HCT116 (cell line): Measurements from ENCODE around the gene IL9. TPM values are rescaled to one million over a fixed set of nuclear protein-coding genes. Genes with fewer than 3 reads are reported as not detected.

ENCODE experiments used
- ATAC-seq: fragments of 200-7000 bp; cut with Tn5 transposase; 2 replicates; pipeline ENCODE4 v1.9.1; 2020; ENCODE audit warnings: mild to moderate bottlenecking, moderate library complexity
- BruUV-seq: library from RNA; stranded (reverse); fragments of 400-500 nt; replicated peaks from 2 replicates; lab custom pipeline; 2021; lab: Mats Ljungman, UMichigan
- CTCF ChIA-PET: fragments of 300-600 bp; sonication (Branson Sonifier 250); formaldehyde crosslinking; loops from one replicate; lab custom pipeline; 2021; ENCODE audit warnings: antibody characterized with exemption; lab: Charles Lee
- POLR2A ChIA-PET: fragments of 300-600, 350-600 bp; sonication (Branson Sonifier 250); formaldehyde crosslinking; loops from one replicate; lab custom pipeline; 2021; ENCODE audit warnings: antibody characterized with exemption; lab: Charles Lee
- RAD21 ChIA-PET, 2 experiments: fragments of 300-600 bp; sonication (Branson Sonifier 250); formaldehyde crosslinking; loops; one replicate each; lab custom pipeline; 2023; ENCODE audit warnings: low total read pairs in 2 of 2; ENCODE audit not compliant: uncharacterized antibody in 2 of 2, unreplicated experiment in 2 of 2, low non-redundant PET in 1 of 2; lab: Charles Lee
- DNase-seq: peaks from one replicate; pipeline ENCODE4 v3.0.0-alpha.2; 2010; ENCODE audit warnings: low read depth, low spot score
- H2AFZ ChIP-seq: fragments of 200-600 bp; shearing (Covaris generic), sonication (generic); 2 replicates; pipeline ENCODE4 v1.6.1; 2017; ENCODE audit warnings: low read depth, mixed run types, mixed read lengths, antibody characterized with exemption, low read length; ENCODE audit not compliant: poor library complexity, severe bottlenecking
- H3K27ac ChIP-seq: 2 replicates; pipeline ENCODE4 v1.5.1; 2012; ENCODE audit warnings: low read depth, low read length
- H3K27me3 ChIP-seq: fragments of 200-600 bp; sonication (generic); 2 replicates; pipeline ENCODE4 v1.6.1; 2016; ENCODE audit warnings: mixed run types, low read length, mixed read lengths; ENCODE audit not compliant: insufficient read depth
- H3K36me3 ChIP-seq, 2 experiments: fragments of 200-500 bp in 1 of 2; fragments of 200-600 bp in 1 of 2; sonication (Bioruptor generic) in 1 of 2; sonication (generic) in 1 of 2; 2 replicates each; pipeline versions ENCODE4 v1.5.1 to v1.6.1; 2014 to 2016; ENCODE audit warnings: low read length in 2 of 2, inconsistent platforms in 1 of 2, mixed read lengths in 1 of 2, mixed run types in 1 of 2; ENCODE audit not compliant: insufficient read depth in 2 of 2, control insufficient read depth in 1 of 2
- H3K4me1 ChIP-seq, 2 experiments: fragments of 200-600 bp in 1 of 2; sonication (generic) in 1 of 2; 2 replicates each; pipeline versions ENCODE4 v1.5.1 to v1.6.1; 2012 to 2017; ENCODE audit warnings: low read length in 2 of 2, inconsistent platforms in 1 of 2, mild to moderate bottlenecking in 1 of 2, mixed read lengths in 1 of 2, mixed run types in 1 of 2, moderate library complexity in 1 of 2; ENCODE audit not compliant: insufficient read depth in 2 of 2, control insufficient read depth in 1 of 2
- H3K4me2 ChIP-seq: fragments of 200-600 bp; sonication (generic); 2 replicates; pipeline ENCODE4 v1.6.1; 2017; ENCODE audit warnings: mixed run types, low read length, mixed read lengths
- H3K4me3 ChIP-seq, 2 experiments: fragments of 200-600 bp in 1 of 2; sonication (generic) in 1 of 2; replicated peaks in 1 of 2; 2 replicates each; pipeline ENCODE4 v1.5.1; 2011 to 2016; ENCODE audit warnings: low read length in 2 of 2, control low read depth in 1 of 2, low read depth in 1 of 2, mild to moderate bottlenecking in 1 of 2, mixed read lengths in 1 of 2, mixed run types in 1 of 2
- H3K79me2 ChIP-seq: fragments of 200-600 bp; sonication (generic); 2 replicates; pipeline ENCODE4 v1.6.1; 2017; ENCODE audit warnings: mild to moderate bottlenecking, mixed run types, low read length, moderate library complexity, mixed read lengths; ENCODE audit not compliant: insufficient read depth
- H3K9ac ChIP-seq: fragments of 200-600 bp; sonication (generic); 2 replicates; pipeline ENCODE4 v1.6.1; 2016; ENCODE audit warnings: low read length, mixed read lengths
- H3K9me2 ChIP-seq: fragments of 200-600 bp; sonication (generic), shearing (Covaris generic); 2 replicates; pipeline ENCODE4 v1.6.1; 2017; ENCODE audit warnings: mixed run types, mild to moderate bottlenecking, moderate library complexity; ENCODE audit not compliant: insufficient read depth
- H3K9me3 ChIP-seq, 2 experiments: fragments of 200-500 bp in 1 of 2; fragments of 200-600 bp in 1 of 2; sonication (Bioruptor generic) in 1 of 2; sonication (generic) in 1 of 2; 2 replicates each; pipeline ENCODE4 v1.6.1; 2014 to 2017; ENCODE audit warnings: low read length in 2 of 2, mixed read lengths in 2 of 2, inconsistent platforms in 1 of 2, low read depth in 1 of 2, mild to moderate bottlenecking in 1 of 2, mixed run types in 1 of 2, moderate library complexity in 1 of 2; ENCODE audit not compliant: control insufficient read depth in 1 of 2, insufficient read depth in 1 of 2
- H4K20me1 ChIP-seq: fragments of 200-600 bp; sonication (generic), shearing (Covaris generic); 2 replicates; pipeline ENCODE4 v1.6.1; 2017; ENCODE audit warnings: mixed run types, mild to moderate bottlenecking, moderate library complexity; ENCODE audit not compliant: insufficient read depth
- CBX3 ChIP-seq: IDR thresholded peaks from 2 replicates; pipeline ENCODE4 v1.6.1; 2012; ENCODE audit warnings: low read depth
- EGR1 ChIP-seq: IDR thresholded peaks from 2 replicates; pipeline ENCODE4 v1.6.1; 2012; ENCODE audit warnings: low read depth
- ELF1 ChIP-seq: IDR thresholded peaks from 2 replicates; pipeline ENCODE4 v1.6.1; 2012; ENCODE audit warnings: low read depth, borderline replicate concordance
- EZH2 ChIP-seq: fragments of 200-600 bp; sonication (generic); IDR thresholded peaks from 2 replicates; pipeline ENCODE4 v1.6.1; 2017; ENCODE audit warnings: antibody characterized with exemption, mixed run types
- JUND ChIP-seq: IDR thresholded peaks from 2 replicates; pipeline ENCODE4 v1.6.1; 2012
- POLR2AphosphoS5 ChIP-seq: IDR thresholded peaks from 2 replicates; pipeline ENCODE4 v1.6.1; 2011; ENCODE audit warnings: mild to moderate bottlenecking, low read depth, low read length, moderate library complexity
- RAD21 ChIP-seq: IDR thresholded peaks from 2 replicates; pipeline ENCODE4 v1.6.1; 2012; ENCODE audit warnings: low read depth, mild to moderate bottlenecking
- SIN3A ChIP-seq: IDR thresholded peaks from 2 replicates; pipeline ENCODE4 v1.6.1; 2012; ENCODE audit warnings: low read depth
- SP1 ChIP-seq: IDR thresholded peaks from 2 replicates; pipeline ENCODE4 v1.6.1; 2012; ENCODE audit warnings: low read depth
- SRF ChIP-seq: IDR thresholded peaks from 2 replicates; pipeline ENCODE4 v1.6.1; 2012; ENCODE audit warnings: low read depth
- ZBTB33 ChIP-seq: IDR thresholded peaks from 2 replicates; pipeline ENCODE4 v1.6.1; 2011; ENCODE audit warnings: mild to moderate bottlenecking, low read length, moderate library complexity; ENCODE audit not compliant: insufficient replicate concordance; ENCODE audit errors: extremely low read depth
- ZFX ChIP-seq: fragments of 450-650 bp; IDR thresholded peaks from 2 replicates; pipeline ENCODE4 v1.6.1; 2017
- ZNF274 ChIP-seq: fragments of 200-500 bp; sonication (Bioruptor generic); IDR thresholded peaks from 2 replicates; pipeline ENCODE4 v1.6.1; 2014; ENCODE audit warnings: mild to moderate bottlenecking, low read depth, low read length, inconsistent platforms
- intact Hi-C: fragments of 100-400 bp; cut with micrococcal nuclease; formaldehyde crosslinking; loops from 2 replicates; pipeline ENCODE4 v1.10.0; 2022
- total RNA-seq: library from RNA; stranded (reverse); gene quantifications from one replicate; pipeline ENCODE4 v1.2.1, GENCODE V29; 2021; ENCODE audit not compliant: unreplicated experiment
- TF ChIP-seq, protein P1 (sequence below): IDR thresholded peaks from 2 replicates; pipeline ENCODE4 v1.6.1; 2012
- TF ChIP-seq, protein P2 (sequence below): IDR thresholded peaks from 2 replicates; pipeline ENCODE4 v1.6.1; 2012

Gene IL9
- total RNA-seq, 1 experiment from 2014 or later: not detected

DNA sequence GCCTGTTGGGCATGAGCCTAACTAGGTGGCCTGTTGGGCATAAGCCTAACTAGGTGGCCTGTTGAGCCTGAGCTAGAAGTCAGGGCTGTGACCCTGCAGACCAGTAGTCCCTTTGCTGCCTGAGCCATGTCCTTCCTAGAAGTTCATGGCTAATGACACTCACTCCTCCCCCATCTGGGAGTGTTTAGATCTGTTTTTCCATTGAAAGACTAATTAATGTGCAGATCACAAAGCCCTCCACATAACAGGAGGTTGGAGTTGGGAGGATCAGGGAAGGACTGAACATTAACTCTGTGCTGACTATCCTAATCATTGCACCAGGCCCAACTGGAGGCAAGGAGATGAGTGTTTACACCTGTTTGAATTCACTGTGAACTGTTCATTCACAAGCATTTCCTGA, 33.6 kb downstream of the IL9 start (continued):
- no peak for TF ChIP-seq ZNF274
- TF ChIP-seq, protein P1, sequence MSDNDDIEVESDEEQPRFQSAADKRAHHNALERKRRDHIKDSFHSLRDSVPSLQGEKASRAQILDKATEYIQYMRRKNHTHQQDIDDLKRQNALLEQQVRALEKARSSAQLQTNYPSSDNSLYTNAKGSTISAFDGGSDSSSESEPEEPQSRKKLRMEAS: no peak
- TF ChIP-seq, protein P2, sequence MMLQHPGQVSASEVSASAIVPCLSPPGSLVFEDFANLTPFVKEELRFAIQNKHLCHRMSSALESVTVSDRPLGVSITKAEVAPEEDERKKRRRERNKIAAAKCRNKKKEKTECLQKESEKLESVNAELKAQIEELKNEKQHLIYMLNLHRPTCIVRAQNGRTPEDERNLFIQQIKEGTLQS: no peak
- no peak for TF ChIP-seq CBX3
- no peak for TF ChIP-seq SIN3A
- no peak for TF ChIP-seq ZBTB33
- TF ChIP-seq RAD21: no peak

DNA sequence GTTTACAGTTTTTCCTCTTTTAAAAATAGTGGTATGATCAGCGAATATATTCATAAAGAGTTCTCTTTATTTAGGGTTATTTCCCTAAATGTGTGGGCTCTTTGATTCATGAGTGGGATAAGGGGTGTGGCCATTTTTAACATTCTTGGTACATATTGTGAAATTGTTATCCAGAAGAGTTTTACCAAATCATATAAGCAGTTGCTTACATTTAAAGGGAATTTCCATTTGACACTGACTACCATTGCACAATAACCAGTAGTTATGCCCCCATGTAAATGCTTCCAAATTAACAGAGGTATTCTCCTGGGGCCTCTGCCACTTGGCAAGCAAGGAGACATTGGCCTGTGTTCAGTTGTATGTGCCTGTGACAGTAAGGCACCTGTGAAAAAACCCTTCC, 34.0 kb downstream of the IL9 start:
- no peak overlapping the region for H3K4me3 ChIP-seq
- H3K36me3 ChIP-seq: no peaks in the 10 kb centered on the region
- no peaks in the 10 kb centered on the region for H4K20me1 ChIP-seq
- no peak overlapping the region for H3K4me2 ChIP-seq
- intact Hi-C loops: no loop called here
- no peak overlapping the region for H3K27ac ChIP-seq
- CTCF ChIA-PET: no interaction called here
- no peaks in the 10 kb centered on the region for H3K4me1 ChIP-seq
- H2AFZ ChIP-seq: no peak overlapping the region
- DNase-seq (no peak), ATAC-seq (no peak)
- POLR2A ChIA-PET: no interaction called here
- no TSS peak for BruUV-seq
- H3K27me3 ChIP-seq: no peaks in the 10 kb centered on the region
- H3K9me2 ChIP-seq: no peaks in the 10 kb centered on the region
- H3K9me3 ChIP-seq: no peaks in the 10 kb centered on the region
- RAD21 ChIA-PET: no interaction called here
- H3K9ac ChIP-seq: no peak overlapping the region
- TF ChIP-seq SP1 (no peak), SIN3A (no peak), ZFX (no peak), POLR2AphosphoS5 (no peak), EZH2 (no peak), ELF1 (no peak), JUND (no peak), ZNF274 (no peak), CBX3 (no peak), EGR1 (no peak), SRF (no peak)
- TF ChIP-seq, protein P2: no peak
- TF ChIP-seq, protein P1: no peak
- H3K79me2 ChIP-seq: no peaks in the 10 kb centered on the region
